OCI-LY1 (cell line): ENCODE results near the gene CMTM7.

ENCODE experiments used
- H2AFZ ChIP-seq: fragments of 200-600 bp; sonication (generic), shearing (Covaris generic); 2 replicates; pipeline ENCODE4 v1.6.0; 2014; ENCODE audit warnings: antibody characterized with exemption, mild to moderate bottlenecking, low read length
- H3F3A ChIP-seq: fragments of 200-600 bp; sonication (generic), shearing (Covaris generic); 2 replicates; pipeline ENCODE4 v1.6.0; 2014; ENCODE audit warnings: mild to moderate bottlenecking, antibody characterized with exemption, low read length, moderate library complexity; ENCODE audit not compliant: insufficient read depth
- H3K27ac ChIP-seq: fragments of 200-600 bp; sonication (generic); 2 replicates; pipeline ENCODE4 v1.5.1; 2014; ENCODE audit warnings: low read length, mixed run types, mild to moderate bottlenecking, low read depth; ENCODE audit not compliant: poor library complexity, severe bottlenecking
- H3K27me3 ChIP-seq: fragments of 200-600 bp; sonication (generic); 2 replicates; pipeline ENCODE4 v1.6.0; 2014; ENCODE audit warnings: antibody characterized with exemption, mild to moderate bottlenecking, low read length, moderate library complexity; ENCODE audit not compliant: insufficient read depth
- H3K36me3 ChIP-seq: fragments of 200-600 bp; sonication (generic); 2 replicates; pipeline ENCODE4 v1.6.1; 2014; ENCODE audit warnings: mild to moderate bottlenecking, antibody characterized with exemption, low read length, moderate library complexity, mixed read lengths; ENCODE audit not compliant: insufficient read depth
- H3K4me1 ChIP-seq: fragments of 200-600 bp; sonication (generic); 2 replicates; pipeline ENCODE4 v1.5.1; 2014; ENCODE audit warnings: mild to moderate bottlenecking, low read length, moderate library complexity; ENCODE audit not compliant: insufficient read depth, severe bottlenecking
- H3K4me2 ChIP-seq: fragments of 200-600 bp; sonication (generic), shearing (Covaris generic); 2 replicates; pipeline ENCODE4 v1.6.1; 2014; ENCODE audit warnings: low read length
- H3K4me3 ChIP-seq: fragments of 200-600 bp; sonication (generic); 2 replicates; pipeline ENCODE4 v1.5.1; 2014; ENCODE audit warnings: low read length, low read depth, mild to moderate bottlenecking, mixed read lengths; ENCODE audit not compliant: poor library complexity, severe bottlenecking
- H3K79me2 ChIP-seq: fragments of 200-600 bp; shearing (Covaris generic); 2 replicates; pipeline ENCODE4 v1.6.1; 2016; ENCODE audit warnings: mixed run types, low read length, mixed read lengths; ENCODE audit not compliant: insufficient read depth
- H3K9ac ChIP-seq: fragments of 200-600 bp; sonication (generic), shearing (Covaris generic); 2 replicates; pipeline ENCODE4 v1.6.1; 2014; ENCODE audit warnings: mild to moderate bottlenecking, low read length, mixed read lengths
- H3K9me2 ChIP-seq: fragments of 200-600 bp; sonication (generic), shearing (Covaris generic); 2 replicates; pipeline ENCODE4 v1.6.1; 2014; ENCODE audit warnings: low read depth, mild to moderate bottlenecking, low read length, mixed read lengths
- H3K9me3 ChIP-seq: fragments of 200-600 bp; shearing (Covaris generic); 2 replicates; pipeline ENCODE4 v1.6.1; 2014; ENCODE audit warnings: low read length, mixed read lengths
- H4K20me1 ChIP-seq: fragments of 200-600 bp; sonication (generic), shearing (Covaris generic); 2 replicates; pipeline ENCODE4 v1.6.0; 2016; ENCODE audit warnings: mild to moderate bottlenecking, low read length; ENCODE audit not compliant: insufficient read depth
- EZH2 ChIP-seq: fragments of 200-600 bp; sonication (generic), shearing (Covaris generic); IDR thresholded peaks from 2 replicates; pipeline ENCODE4 v1.8.0; 2017; ENCODE audit warnings: borderline replicate concordance, mixed run types, mild to moderate bottlenecking, antibody characterized with exemption, low read length, moderate library complexity, mixed read lengths
- TF ChIP-seq, protein P1 (sequence below): fragments of 200-600 bp; sonication (generic), shearing (Covaris generic); IDR thresholded peaks from 2 replicates; pipeline ENCODE4 v1.5.1; 2017; ENCODE audit warnings: mild to moderate bottlenecking, antibody characterized with exemption, low read length, moderate library complexity, mixed read lengths

Gene CMTM7

DNA sequence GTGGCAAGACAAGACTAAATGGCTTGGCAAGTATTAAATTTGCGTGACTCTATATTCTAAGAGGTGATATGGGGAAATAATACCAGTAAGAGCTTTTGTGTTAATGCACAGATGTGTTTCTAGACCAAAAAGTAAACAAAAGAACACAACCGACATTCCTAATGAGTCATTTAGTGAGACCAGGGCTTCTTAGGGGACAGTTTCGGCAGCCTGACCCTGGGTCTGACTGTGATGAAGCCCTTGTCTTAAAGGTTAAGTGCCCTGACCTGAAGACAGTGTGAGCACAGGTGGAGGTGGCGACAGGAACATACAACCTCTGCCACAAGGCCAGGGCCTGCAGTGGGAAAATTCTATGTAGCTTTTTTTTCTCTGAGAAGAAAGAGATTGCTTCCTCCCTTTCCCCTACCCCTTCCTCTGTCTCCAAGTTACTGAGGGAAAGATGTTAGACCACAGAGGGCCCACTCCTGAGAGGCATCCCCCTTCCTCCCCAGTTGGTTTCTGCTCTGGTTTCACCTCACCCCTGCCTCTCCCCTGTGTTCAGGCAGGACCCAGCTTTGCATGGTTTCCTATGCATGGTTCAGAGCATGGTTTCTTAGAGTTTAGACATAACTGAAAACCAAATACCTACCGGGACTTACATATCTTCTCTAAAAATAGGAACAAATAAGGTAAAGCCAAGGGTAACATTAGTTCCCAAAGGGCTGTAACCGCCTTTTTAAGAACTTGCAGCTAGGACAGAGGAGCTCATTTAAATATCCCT is 24.8 kb upstream of the CMTM7 start:
- Histone ChIP-seq H3K9ac (peak overlapping the region; percentile 71), H2AFZ (no peak overlapping the region), H3K4me2 (peak overlapping the region; percentile 70)

DNA sequence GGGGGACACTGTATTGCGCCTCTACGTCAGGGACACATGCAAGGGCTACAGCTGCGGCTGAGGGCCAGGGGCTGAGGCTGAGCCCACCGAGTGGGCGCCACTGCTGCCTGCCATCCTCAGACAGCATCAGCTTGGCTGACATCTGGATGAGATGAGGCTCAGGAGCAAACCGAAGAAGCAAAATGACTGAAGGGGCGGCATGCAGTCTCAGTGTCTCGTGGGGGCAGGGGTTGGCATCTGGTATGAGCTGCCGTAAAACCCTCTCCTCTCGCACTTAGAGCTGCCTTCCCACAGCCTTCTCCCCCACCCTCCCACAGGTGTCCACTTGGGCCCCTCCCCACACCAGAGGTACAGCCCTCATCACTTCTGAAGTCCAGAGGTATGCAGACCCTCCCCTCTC is 24.2 kb upstream of the CMTM7 start:
- TF ChIP-seq EZH2: no peak
- TF ChIP-seq, protein P1, sequence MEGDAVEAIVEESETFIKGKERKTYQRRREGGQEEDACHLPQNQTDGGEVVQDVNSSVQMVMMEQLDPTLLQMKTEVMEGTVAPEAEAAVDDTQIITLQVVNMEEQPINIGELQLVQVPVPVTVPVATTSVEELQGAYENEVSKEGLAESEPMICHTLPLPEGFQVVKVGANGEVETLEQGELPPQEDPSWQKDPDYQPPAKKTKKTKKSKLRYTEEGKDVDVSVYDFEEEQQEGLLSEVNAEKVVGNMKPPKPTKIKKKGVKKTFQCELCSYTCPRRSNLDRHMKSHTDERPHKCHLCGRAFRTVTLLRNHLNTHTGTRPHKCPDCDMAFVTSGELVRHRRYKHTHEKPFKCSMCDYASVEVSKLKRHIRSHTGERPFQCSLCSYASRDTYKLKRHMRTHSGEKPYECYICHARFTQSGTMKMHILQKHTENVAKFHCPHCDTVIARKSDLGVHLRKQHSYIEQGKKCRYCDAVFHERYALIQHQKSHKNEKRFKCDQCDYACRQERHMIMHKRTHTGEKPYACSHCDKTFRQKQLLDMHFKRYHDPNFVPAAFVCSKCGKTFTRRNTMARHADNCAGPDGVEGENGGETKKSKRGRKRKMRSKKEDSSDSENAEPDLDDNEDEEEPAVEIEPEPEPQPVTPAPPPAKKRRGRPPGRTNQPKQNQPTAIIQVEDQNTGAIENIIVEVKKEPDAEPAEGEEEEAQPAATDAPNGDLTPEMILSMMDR: no peak
- H3K27ac ChIP-seq: peak overlapping the region; percentile 88
- no peaks in the 10 kb centered on the region for H3K9me2 ChIP-seq
- H3K27me3 ChIP-seq: no peaks in the 10 kb centered on the region
- no peak overlapping the region for H2AFZ ChIP-seq
- H3K9ac ChIP-seq: peak overlapping the region; percentile 71
- H4K20me1 ChIP-seq: no peaks in the 10 kb centered on the region
- peak overlapping the region; percentile 56 for H3K4me3 ChIP-seq
- no peaks in the 10 kb centered on the region for H3F3A ChIP-seq
- no peaks in the 10 kb centered on the region for H3K9me3 ChIP-seq
- no peaks in the 10 kb centered on the region for H3K79me2 ChIP-seq
- H3K36me3 ChIP-seq: no peaks in the 10 kb centered on the region
- H3K4me1 ChIP-seq: peaks cover 74% of the 10 kb centered on the region
- H3K4me2 ChIP-seq: peak overlapping the region; percentile 70

More for the DNA sequence above, 24.8 kb upstream of the CMTM7 start:
- H3K36me3 ChIP-seq: no peaks in the 10 kb centered on the region
- peak overlapping the region; percentile 88 for H3K27ac ChIP-seq
- H4K20me1 ChIP-seq: no peaks in the 10 kb centered on the region
- no peaks in the 10 kb centered on the region for H3K9me3 ChIP-seq
- peak overlapping the region; percentile 56 for H3K4me3 ChIP-seq
- no peaks in the 10 kb centered on the region for H3F3A ChIP-seq
- TF ChIP-seq, protein P1: no peak
- TF ChIP-seq EZH2: no peak
- peaks cover 68% of the 10 kb centered on the region for H3K4me1 ChIP-seq
- H3K9me2 ChIP-seq: no peaks in the 10 kb centered on the region
- H3K79me2 ChIP-seq: no peaks in the 10 kb centered on the region
- H3K27me3 ChIP-seq: no peaks in the 10 kb centered on the region

DNA sequence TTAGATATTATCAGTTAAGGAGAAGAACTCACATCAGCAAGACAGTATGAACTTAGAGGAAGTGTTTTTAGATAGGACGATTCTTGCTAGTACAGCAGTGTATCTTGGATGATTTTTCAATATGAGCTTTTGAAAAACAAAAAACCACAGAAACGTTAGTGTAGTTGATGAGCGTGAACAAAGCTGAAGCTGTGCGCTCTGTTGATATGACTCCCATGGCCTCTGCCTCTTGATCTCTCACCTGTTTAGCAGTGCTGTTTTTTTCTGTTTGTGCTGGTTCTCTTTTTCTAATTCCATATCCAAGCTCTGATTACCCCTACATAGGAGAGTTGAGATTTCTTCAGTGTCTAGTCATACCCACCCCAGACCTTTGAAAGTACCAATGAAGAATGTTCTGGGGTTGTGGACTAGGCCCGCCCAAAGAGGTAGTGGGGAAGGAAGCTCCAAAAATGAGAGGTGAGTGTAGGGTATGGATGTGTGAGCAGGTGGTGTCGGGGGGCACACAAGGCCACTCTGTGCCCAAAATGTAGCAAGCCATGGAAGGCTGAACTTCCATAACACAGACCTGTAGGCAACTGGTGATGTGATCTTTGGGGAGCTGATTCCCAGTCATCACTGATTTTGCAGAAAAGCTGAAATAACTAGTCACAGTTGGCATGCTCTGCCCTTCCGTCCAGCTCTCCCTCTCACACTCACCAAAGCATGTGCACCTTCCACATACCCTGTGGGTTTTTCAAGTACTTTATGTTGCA is 20.0 kb upstream of the CMTM7 start:
- no peaks in the 10 kb centered on the region for H3K9me2 ChIP-seq
- peak overlapping the region; percentile 99 for H3K27ac ChIP-seq
- H3K79me2 ChIP-seq: no peaks in the 10 kb centered on the region
- peak overlapping the region; percentile 9; the same call in 1 of the 2 replicates for H2AFZ ChIP-seq
- no peaks in the 10 kb centered on the region for H3F3A ChIP-seq
- H3K4me3 ChIP-seq: peak overlapping the region; percentile 13
- peaks cover 82% of the 10 kb centered on the region for H3K4me1 ChIP-seq
- no peaks in the 10 kb centered on the region for H3K36me3 ChIP-seq
- TF ChIP-seq EZH2: no peak
- TF ChIP-seq, protein P1: no peak
- H3K9me3 ChIP-seq: no peaks in the 10 kb centered on the region
- peak overlapping the region; percentile 58 for H3K9ac ChIP-seq
- H4K20me1 ChIP-seq: no peaks in the 10 kb centered on the region
- peak overlapping the region; percentile 58 for H3K4me2 ChIP-seq
- H3K27me3 ChIP-seq: no peaks in the 10 kb centered on the region
